K562 (cell line): ENCODE data around the gene AGBL1. TPM values are rescaled to one million over a fixed set of nuclear protein-coding genes. Genes with fewer than 3 reads are reported as not detected.

Source experiments
- ATAC-seq: fragments of 200-7000 bp; cut with Tn5 transposase; 3 replicates; pipeline ENCODE4 v1.9.1; 2020; ENCODE audit warnings: moderate library complexity
- BruUV-seq: library from RNA; stranded (reverse); fragments of 400-500 nt; replicated peaks from 2 replicates; lab custom pipeline; 2021; lab: Mats Ljungman, UMichigan
- CTCF ChIA-PET: fragments of 300-600 bp; formaldehyde crosslinking; extraction: SDS; loops from one replicate; lab custom pipeline; 2021; ENCODE audit warnings: low intra/inter-chr PET ratio; lab: Yijun Ruan, JAX
- POLR2A ChIA-PET: fragments of 300-600, 350-650 bp; sonication (Branson Sonifier 250); formaldehyde crosslinking; extraction: SDS; loops from one replicate; lab custom pipeline; 2021; ENCODE audit warnings: antibody characterized with exemption, inconsistent platforms; lab: Yijun Ruan, JAX
- DNase-seq, 4 experiments: peaks; one replicate each; pipeline versions ENCODE4 v3.0.0 to v3.0.0-alpha.2; 2011 to 2018; ENCODE audit warnings: low spot score in 3 of 4, mixed read lengths in 3 of 4; ENCODE audit errors: extremely low read depth in 1 of 4
- FAIRE-seq: peaks from 2 replicates; lab custom pipeline; 2011; peaks lifted over from hg19 to GRCh38; lab: Jason Lieb, UNC
- H2AFZ ChIP-seq: 2 replicates; pipeline ENCODE4 v1.6.0; 2011; ENCODE audit warnings: low read depth, low read length, control low read depth, inconsistent platforms
- H3K27ac ChIP-seq: fragments of 200-600 bp; 3 replicates; pipeline ENCODE4 v1.8.0; 2011; ENCODE audit warnings: low read depth, mild to moderate bottlenecking, control low read depth, inconsistent platforms, low read length, moderate library complexity, mixed read lengths; ENCODE audit errors: extremely low read depth
- H3K27me3 ChIP-seq, 2 experiments: fragments of 300-600 bp in 1 of 2; 2 replicates in 1 of 2; 3 replicates in 1 of 2; pipeline versions ENCODE4 v1.6.0 to v1.8.0; 2011; ENCODE audit warnings: inconsistent platforms in 2 of 2, low read length in 2 of 2, mild to moderate bottlenecking in 1 of 2, mixed read lengths in 1 of 2, moderate library complexity in 1 of 2; ENCODE audit not compliant: control insufficient read depth in 2 of 2, insufficient read depth in 2 of 2
- H3K36me3 ChIP-seq: fragments of 300-600 bp; 3 replicates; pipeline ENCODE4 v1.8.0; 2011; ENCODE audit warnings: mild to moderate bottlenecking, low read length, inconsistent platforms; ENCODE audit not compliant: control insufficient read depth, insufficient read depth
- H3K4me1 ChIP-seq, 2 experiments: fragments of 200-600 bp in 1 of 2; replicated peaks in 1 of 2; 2 replicates in 1 of 2; 3 replicates in 1 of 2; pipeline versions ENCODE4 v1.5.1 to v1.8.0; 2011; ENCODE audit warnings: inconsistent platforms in 2 of 2, low read length in 2 of 2, mild to moderate bottlenecking in 1 of 2, mixed read lengths in 1 of 2, moderate library complexity in 1 of 2; ENCODE audit not compliant: control insufficient read depth in 2 of 2, insufficient read depth in 2 of 2
- H3K4me2 ChIP-seq: 2 replicates; pipeline ENCODE4 v1.6.1; 2011; ENCODE audit warnings: low read length, control low read depth, inconsistent platforms, mixed read lengths; ENCODE audit not compliant: insufficient read depth
- H3K4me3 ChIP-seq: fragments of 200-600 bp; sonication (generic), shearing (Covaris generic); 2 replicates; pipeline ENCODE4 v1.5.1; 2016; ENCODE audit warnings: control low read depth, inconsistent platforms
- H3K79me2 ChIP-seq: fragments of 200-600 bp; 3 replicates; pipeline ENCODE4 v1.8.0; 2011; ENCODE audit warnings: low read length, inconsistent platforms; ENCODE audit not compliant: control insufficient read depth, insufficient read depth
- H3K9ac ChIP-seq, 2 experiments: 2 replicates each; pipeline versions ENCODE4 v1.6.0 to v1.6.1; 2011; ENCODE audit warnings: low read depth in 2 of 2, low read length in 2 of 2, control low read depth in 1 of 2, inconsistent platforms in 1 of 2, mild to moderate bottlenecking in 1 of 2, mixed read lengths in 1 of 2; ENCODE audit not compliant: insufficient read depth in 1 of 2
- H3K9me1 ChIP-seq: one replicate; pipeline ENCODE4 v1.6.0; 2011; ENCODE audit warnings: inconsistent platforms, mild to moderate bottlenecking, low read length, moderate library complexity; ENCODE audit not compliant: control insufficient read depth, insufficient read depth
- H3K9me3 ChIP-seq: replicated peaks from 2 replicates; pipeline ENCODE4 v1.5.1; 2011; ENCODE audit warnings: low read depth, low read length, inconsistent platforms; ENCODE audit not compliant: control insufficient read depth, insufficient read depth
- H4K20me1 ChIP-seq: replicated peaks from 2 replicates; pipeline ENCODE4 v1.6.1; 2011; ENCODE audit warnings: low read length, inconsistent platforms, mixed read lengths; ENCODE audit not compliant: control insufficient read depth, insufficient read depth
- ASH1L ChIP-seq: fragments of 450-650 bp; IDR thresholded peaks from 2 replicates; pipeline ENCODE4 v1.6.1; 2018; ENCODE audit warnings: borderline replicate concordance, mild to moderate bottlenecking, low read depth; ENCODE audit not compliant: partially characterized antibody
- CCAR2 ChIP-seq: fragments of 200-400 bp; formaldehyde crosslinking; IDR thresholded peaks from 2 replicates; pipeline ENCODE4 v1.6.1; 2017; ENCODE audit warnings: mild to moderate bottlenecking, low read depth, low read length
- CCNT2 ChIP-seq: IDR thresholded peaks from 2 replicates; pipeline ENCODE4 v1.6.1; 2011; ENCODE audit warnings: borderline replicate concordance, low read depth, mild to moderate bottlenecking, moderate library complexity, mixed read lengths, low read length; ENCODE audit not compliant: insufficient read length; ENCODE audit errors: extremely low read depth
- EP400 ChIP-seq: fragments of 450-650 bp; IDR thresholded peaks from 2 replicates; pipeline ENCODE4 v1.6.1; 2017; ENCODE audit warnings: antibody characterized with exemption, mild to moderate bottlenecking, moderate library complexity
- HDGF ChIP-seq: fragments of 450-650 bp; IDR thresholded peaks from 2 replicates; pipeline ENCODE4 v1.6.1; 2016
- HNRNPK ChIP-seq: fragments of 200-400 bp; formaldehyde crosslinking; IDR thresholded peaks from one replicate; pipeline ENCODE4 v1.6.1; 2018; ENCODE audit warnings: mild to moderate bottlenecking, low read depth, low read length; ENCODE audit not compliant: poor library complexity, severe bottlenecking
- PHF21A ChIP-seq: fragments of 450-650 bp; IDR thresholded peaks from 2 replicates; pipeline ENCODE4 v1.6.1; 2017; ENCODE audit warnings: low read depth, borderline replicate concordance
- RBBP5 ChIP-seq: fragments of 200-600 bp; sonication (generic); IDR thresholded peaks from 2 replicates; pipeline ENCODE4 v1.6.1; 2012; ENCODE audit warnings: borderline replicate concordance, mild to moderate bottlenecking, low read length, control low read depth, inconsistent platforms; ENCODE audit not compliant: insufficient read depth, poor library complexity, severe bottlenecking
- ZBTB1 ChIP-seq: sonication (generic); formaldehyde crosslinking; IDR thresholded peaks from 2 replicates; pipeline ENCODE4 v1.8.1; 2023; ENCODE audit warnings: missing genetic modification reagents, low read depth, mild to moderate bottlenecking, borderline replicate concordance
- ZNF41 ChIP-seq: fragments of 250-450 bp; sonication (Bioruptor Pico); conservative IDR thresholded peaks from 2 replicates; pipeline ENCODE4 v1.4.0; 2020; ENCODE audit warnings: mild to moderate bottlenecking
- ZNF507 ChIP-seq: conservative IDR thresholded peaks from 2 replicates; pipeline ENCODE4 v1.6.1; 2017; ENCODE audit warnings: missing genetic modification characterization, missing compliant biosample characterization
- WGBS: fragments of 100-300 bp; shearing (Covaris generic); methylation state at CpG from one replicate; pipeline ENCODE4 v1.1.6; 2016; ENCODE audit warnings: low coverage, mixed read lengths; ENCODE audit not compliant: insufficient coverage; ENCODE audit errors: missing lambda C conversion rate; 5-methylcytosine and 5-hydroxymethylcytosine counted together
- in situ Hi-C: fragments of 300-500 bp; cut with MboI; formaldehyde crosslinking; loops from 4 replicates; pipeline ENCODE4 v1.15.0; 2018; ENCODE audit warnings: inconsistent platforms, mixed read lengths
- intact Hi-C: fragments of 100-400 bp; cut with micrococcal nuclease; formaldehyde crosslinking; loops from 2 replicates; pipeline ENCODE4 v1.14.2; 2022
- polyA plus RNA-seq, 8 experiments: library from polyadenylated mRNA; depleted of rRNA in 4 of 8; stranded (reverse) in 5 of 8; unstranded in 3 of 8; fragments of >200 nt; fragmentation: Nextera tagmentation in 2 of 8; fragmentation: Illumina TruSeq in 1 of 8; extraction: Ambion mirVana in 2 of 8; extraction: Trizol in 1 of 8; gene quantifications; 2 replicates each; pipeline versions ENCODE4 v1.2.1 to v1.2.3, GENCODE V29; 2011 to 2014; ENCODE audit warnings: inconsistent platforms in 1 of 8, missing spikeins in 1 of 8
- total RNA-seq, 7 experiments: library from RNA; depleted of rRNA in 6 of 7; stranded (reverse); fragments of >200 nt in 6 of 7; fragmentation: Illumina TruSeq in 2 of 7; extraction: Trizol in 2 of 7; gene quantifications; 2 replicates each; pipeline versions ENCODE4 v1.2.1 to v1.2.3, GENCODE V29; 2011 to 2021; ENCODE audit warnings: low replicate concordance in 1 of 7
- TF ChIP-seq, protein P1 (sequence below): fragments of 250-450 bp; sonication (Bioruptor Pico); IDR thresholded peaks from 2 replicates; pipeline ENCODE4 v1.5.0; 2021

AGBL1 gene
- total and polyA plus RNA-seq, 9 of the 15 experiments (the other 6 are each of a cell fraction or from before 2014, with no cell fraction given) = not detected

DNA sequence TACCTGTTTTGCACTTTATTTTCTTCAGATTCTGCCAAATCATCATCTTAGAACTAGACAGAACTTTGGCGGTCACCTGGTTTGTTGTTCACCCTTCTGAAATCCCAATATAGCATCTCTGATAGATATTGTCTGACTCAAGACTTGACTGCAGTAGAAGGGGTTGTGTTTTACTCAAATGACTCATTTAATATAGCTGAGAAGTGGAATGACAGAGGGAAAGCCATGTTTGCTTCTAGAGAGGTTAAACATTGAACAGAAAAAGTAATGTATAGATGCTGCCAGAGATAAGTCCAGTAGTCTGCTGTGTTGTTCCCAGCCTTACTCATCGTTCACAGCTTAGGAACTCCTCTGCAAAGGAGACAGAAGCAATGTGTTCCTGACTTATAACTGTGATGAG lies 402.0 kb downstream of the AGBL1 start (continued):
- no peak for TF ChIP-seq PHF21A
- no peak for TF ChIP-seq ZBTB1
- TF ChIP-seq ZNF507 (tag) = no peak
- TF ChIP-seq CCNT2 = no peak
- TF ChIP-seq, protein P1, sequence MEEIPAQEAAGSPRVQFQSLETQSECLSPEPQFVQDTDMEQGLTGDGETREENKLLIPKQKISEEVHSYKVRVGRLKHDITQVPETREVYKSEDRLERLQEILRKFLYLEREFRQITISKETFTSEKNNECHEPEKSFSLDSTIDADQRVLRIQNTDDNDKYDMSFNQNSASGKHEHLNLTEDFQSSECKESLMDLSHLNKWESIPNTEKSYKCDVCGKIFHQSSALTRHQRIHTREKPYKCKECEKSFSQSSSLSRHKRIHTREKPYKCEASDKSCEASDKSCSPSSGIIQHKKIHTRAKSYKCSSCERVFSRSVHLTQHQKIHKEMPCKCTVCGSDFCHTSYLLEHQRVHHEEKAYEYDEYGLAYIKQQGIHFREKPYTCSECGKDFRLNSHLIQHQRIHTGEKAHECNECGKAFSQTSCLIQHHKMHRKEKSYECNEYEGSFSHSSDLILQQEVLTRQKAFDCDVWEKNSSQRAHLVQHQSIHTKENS (CRISPR knock-in tag) = no peak
- no peak for TF ChIP-seq CCAR2
- TF ChIP-seq RBBP5 = no peak

DNA sequence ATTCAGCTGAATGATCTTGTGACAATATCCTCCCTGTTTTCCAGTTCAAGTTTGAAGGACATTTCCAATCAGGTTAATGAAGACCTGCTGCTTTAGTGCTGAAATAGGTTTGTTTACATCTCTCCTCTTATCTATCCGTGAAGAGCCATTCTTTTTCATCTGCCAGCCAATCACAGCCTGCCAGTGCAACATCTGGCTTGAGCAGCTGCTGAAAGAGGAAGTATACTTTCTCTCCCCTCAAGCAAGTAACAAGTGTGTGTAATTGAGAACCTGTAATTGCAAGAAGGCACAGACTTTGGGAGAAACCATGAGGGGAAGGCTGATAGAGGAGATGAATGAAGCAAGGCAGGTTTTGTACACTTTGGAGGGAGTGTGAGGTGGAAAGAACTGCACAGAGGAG lies 404.3 kb downstream of the AGBL1 start:
- Histone ChIP-seq H3K9ac (no peak overlapping the region), H3K9me3 (no peaks in the 10 kb centered on the region), H3K79me2 (no peaks in the 10 kb centered on the region), H3K27me3 (no peaks in the 10 kb centered on the region), H3K4me3 (no peak overlapping the region), H3K27ac (no peak overlapping the region), H3K4me1 (no peaks in the 10 kb centered on the region), H3K36me3 (no peaks in the 10 kb centered on the region), H3K9me1 (no peaks in the 10 kb centered on the region)
- CTCF ChIA-PET = no interaction called here
- intact Hi-C loops = no loop called here
- BruUV-seq = no TSS peak
- POLR2A ChIA-PET = no interaction called here
- in situ Hi-C loops = no loop called here
- ATAC-seq = no peak
- WGBS = 5% methylated on average over 1 of the region's 1 CpG
- TF ChIP-seq EP400 (no peak), HDGF (no peak), ZNF41 (CRISPR knock-in tag) (no peak), HNRNPK (no peak), ASH1L (no peak)
- TF ChIP-seq, all 486 proteins: peak for 0
- FAIRE-seq = no peak
- DNase-seq = no peak
- no peaks in the 10 kb centered on the region for H4K20me1 ChIP-seq
- no peak overlapping the region for H3K4me2 ChIP-seq
- H2AFZ ChIP-seq = no peak overlapping the region
